Measurements from ENCODE around the gene COMP.

The COMP gene

DNA sequence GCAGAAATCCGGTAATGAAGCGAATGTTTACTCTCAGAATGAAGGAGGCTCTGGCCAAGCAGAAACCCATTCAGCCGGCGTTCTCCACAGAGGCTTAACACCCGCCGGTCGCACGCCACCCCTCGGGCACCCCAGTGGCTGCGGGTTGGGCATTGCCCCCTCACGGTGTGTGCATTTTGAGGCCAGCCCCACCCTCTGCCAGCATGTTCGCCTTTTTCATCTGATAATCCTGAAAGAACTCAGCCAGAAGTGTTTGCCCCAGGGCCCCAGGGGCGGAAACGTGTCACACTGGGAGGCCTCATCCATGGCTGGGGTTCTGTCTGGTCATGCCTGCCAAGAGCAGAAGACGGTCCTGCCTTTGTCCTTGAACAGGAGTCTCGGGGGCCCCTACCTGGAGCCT, 34.2 kb downstream of the COMP start:
- no peak for ATAC-seq
- TF ChIP-seq ESRRG (CRISPR knock-in tag; IDR thresholded peaks at IDR 0.05) (no peak), TCF4 (CRISPR knock-in tag; IDR thresholded peaks at IDR 0.05; ENCODE audit: borderline replicate concordance) (no peak), ZNF70 (CRISPR knock-in tag; IDR thresholded peaks at IDR 0.05) (no peak), ZNF565 (CRISPR knock-in tag; conservative IDR thresholded peaks at IDR 0.05; ENCODE audit: low read depth) (no peak), BACH2 (CRISPR knock-in tag; IDR thresholded peaks at IDR 0.05; ENCODE audit: borderline replicate concordance) (no peak), TOX (CRISPR knock-in tag; IDR thresholded peaks at IDR 0.05; ENCODE audit: borderline replicate concordance) (no peak), ISL1 (CRISPR knock-in tag; IDR thresholded peaks at IDR 0.05) (no peak), ARNTL (CRISPR knock-in tag; IDR thresholded peaks at IDR 0.05; ENCODE audit: borderline replicate concordance, low read depth) (no peak), ZC3H10 (CRISPR knock-in tag; IDR thresholded peaks at IDR 0.05) (no peak), SNAI2 (CRISPR knock-in tag; IDR thresholded peaks at IDR 0.05) (no peak), ZFP30 (CRISPR knock-in tag; IDR thresholded peaks at IDR 0.05) (no peak), RARB (CRISPR knock-in tag; IDR thresholded peaks at IDR 0.05) (no peak), OSR1 (CRISPR knock-in tag; IDR thresholded peaks at IDR 0.05) (no peak), ZNF8 (CRISPR knock-in tag; IDR thresholded peaks at IDR 0.05) (no peak)
- TF ChIP-seq, protein P1, sequence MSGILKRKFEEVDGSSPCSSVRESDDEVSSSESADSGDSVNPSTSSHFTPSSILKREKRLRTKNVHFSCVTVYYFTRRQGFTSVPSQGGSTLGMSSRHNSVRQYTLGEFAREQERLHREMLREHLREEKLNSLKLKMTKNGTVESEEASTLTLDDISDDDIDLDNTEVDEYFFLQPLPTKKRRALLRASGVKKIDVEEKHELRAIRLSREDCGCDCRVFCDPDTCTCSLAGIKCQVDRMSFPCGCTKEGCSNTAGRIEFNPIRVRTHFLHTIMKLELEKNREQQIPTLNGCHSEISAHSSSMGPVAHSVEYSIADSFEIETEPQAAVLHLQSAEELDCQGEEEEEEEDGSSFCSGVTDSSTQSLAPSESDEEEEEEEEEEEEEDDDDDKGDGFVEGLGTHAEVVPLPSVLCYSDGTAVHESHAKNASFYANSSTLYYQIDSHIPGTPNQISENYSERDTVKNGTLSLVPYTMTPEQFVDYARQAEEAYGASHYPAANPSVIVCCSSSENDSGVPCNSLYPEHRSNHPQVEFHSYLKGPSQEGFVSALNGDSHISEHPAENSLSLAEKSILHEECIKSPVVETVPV (CRISPR knock-in tag; IDR thresholded peaks at IDR 0.05): no peak
- TF ChIP-seq, protein P2, sequence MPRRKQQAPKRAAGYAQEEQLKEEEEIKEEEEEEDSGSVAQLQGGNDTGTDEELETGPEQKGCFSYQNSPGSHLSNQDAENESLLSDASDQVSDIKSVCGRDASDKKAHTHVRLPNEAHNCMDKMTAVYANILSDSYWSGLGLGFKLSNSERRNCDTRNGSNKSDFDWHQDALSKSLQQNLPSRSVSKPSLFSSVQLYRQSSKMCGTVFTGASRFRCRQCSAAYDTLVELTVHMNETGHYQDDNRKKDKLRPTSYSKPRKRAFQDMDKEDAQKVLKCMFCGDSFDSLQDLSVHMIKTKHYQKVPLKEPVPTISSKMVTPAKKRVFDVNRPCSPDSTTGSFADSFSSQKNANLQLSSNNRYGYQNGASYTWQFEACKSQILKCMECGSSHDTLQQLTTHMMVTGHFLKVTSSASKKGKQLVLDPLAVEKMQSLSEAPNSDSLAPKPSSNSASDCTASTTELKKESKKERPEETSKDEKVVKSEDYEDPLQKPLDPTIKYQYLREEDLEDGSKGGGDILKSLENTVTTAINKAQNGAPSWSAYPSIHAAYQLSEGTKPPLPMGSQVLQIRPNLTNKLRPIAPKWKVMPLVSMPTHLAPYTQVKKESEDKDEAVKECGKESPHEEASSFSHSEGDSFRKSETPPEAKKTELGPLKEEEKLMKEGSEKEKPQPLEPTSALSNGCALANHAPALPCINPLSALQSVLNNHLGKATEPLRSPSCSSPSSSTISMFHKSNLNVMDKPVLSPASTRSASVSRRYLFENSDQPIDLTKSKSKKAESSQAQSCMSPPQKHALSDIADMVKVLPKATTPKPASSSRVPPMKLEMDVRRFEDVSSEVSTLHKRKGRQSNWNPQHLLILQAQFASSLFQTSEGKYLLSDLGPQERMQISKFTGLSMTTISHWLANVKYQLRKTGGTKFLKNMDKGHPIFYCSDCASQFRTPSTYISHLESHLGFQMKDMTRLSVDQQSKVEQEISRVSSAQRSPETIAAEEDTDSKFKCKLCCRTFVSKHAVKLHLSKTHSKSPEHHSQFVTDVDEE (CRISPR knock-in tag; IDR thresholded peaks at IDR 0.05): no peak
- TF ChIP-seq, protein P3, sequence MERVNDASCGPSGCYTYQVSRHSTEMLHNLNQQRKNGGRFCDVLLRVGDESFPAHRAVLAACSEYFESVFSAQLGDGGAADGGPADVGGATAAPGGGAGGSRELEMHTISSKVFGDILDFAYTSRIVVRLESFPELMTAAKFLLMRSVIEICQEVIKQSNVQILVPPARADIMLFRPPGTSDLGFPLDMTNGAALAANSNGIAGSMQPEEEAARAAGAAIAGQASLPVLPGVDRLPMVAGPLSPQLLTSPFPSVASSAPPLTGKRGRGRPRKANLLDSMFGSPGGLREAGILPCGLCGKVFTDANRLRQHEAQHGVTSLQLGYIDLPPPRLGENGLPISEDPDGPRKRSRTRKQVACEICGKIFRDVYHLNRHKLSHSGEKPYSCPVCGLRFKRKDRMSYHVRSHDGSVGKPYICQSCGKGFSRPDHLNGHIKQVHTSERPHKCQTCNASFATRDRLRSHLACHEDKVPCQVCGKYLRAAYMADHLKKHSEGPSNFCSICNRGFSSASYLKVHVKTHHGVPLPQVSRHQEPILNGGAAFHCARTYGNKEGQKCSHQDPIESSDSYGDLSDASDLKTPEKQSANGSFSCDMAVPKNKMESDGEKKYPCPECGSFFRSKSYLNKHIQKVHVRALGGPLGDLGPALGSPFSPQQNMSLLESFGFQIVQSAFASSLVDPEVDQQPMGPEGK (CRISPR knock-in tag; IDR thresholded peaks at IDR 0.05; ENCODE audit: borderline replicate concordance): no peak

DNA sequence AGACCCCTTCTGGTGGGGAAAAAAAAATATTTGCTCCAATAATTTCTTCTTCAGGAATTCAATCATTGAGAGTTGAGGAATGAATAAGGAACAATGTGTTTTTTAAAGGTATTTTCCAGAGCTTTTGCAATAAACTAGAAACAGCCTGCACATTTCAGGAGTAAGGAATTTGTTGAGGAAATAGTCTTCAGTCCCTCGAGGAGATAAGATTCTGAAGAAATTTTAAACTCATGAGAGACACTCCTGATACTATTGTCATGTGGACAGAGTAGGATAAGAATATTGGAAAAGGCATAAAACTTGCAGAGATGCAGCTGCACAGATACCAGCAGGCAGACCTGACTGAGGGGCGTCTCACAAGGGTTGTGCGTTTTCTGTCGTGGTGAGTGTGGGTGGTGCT, 36.6 kb downstream of the COMP start:
- ATAC-seq: no peak
- no peak for TF ChIP-seq ZFP30 (CRISPR knock-in tag; IDR thresholded peaks at IDR 0.05)
- TF ChIP-seq RARB (CRISPR knock-in tag; IDR thresholded peaks at IDR 0.05): no peak
- TF ChIP-seq, protein P4, sequence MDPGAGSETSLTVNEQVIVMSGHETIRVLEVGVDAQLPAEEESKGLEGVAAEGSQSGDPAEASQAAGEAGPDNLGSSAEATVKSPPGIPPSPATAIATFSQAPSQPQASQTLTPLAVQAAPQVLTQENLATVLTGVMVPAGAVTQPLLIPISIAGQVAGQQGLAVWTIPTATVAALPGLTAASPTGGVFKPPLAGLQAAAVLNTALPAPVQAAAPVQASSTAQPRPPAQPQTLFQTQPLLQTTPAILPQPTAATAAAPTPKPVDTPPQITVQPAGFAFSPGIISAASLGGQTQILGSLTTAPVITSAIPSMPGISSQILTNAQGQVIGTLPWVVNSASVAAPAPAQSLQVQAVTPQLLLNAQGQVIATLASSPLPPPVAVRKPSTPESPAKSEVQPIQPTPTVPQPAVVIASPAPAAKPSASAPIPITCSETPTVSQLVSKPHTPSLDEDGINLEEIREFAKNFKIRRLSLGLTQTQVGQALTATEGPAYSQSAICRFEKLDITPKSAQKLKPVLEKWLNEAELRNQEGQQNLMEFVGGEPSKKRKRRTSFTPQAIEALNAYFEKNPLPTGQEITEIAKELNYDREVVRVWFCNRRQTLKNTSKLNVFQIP (CRISPR knock-in tag; IDR thresholded peaks at IDR 0.05; ENCODE audit: borderline replicate concordance, low read depth): no peak
- no peak for TF ChIP-seq CSDC2 (CRISPR knock-in tag; IDR thresholded peaks at IDR 0.05)
- no peak for TF ChIP-seq TOX (CRISPR knock-in tag; IDR thresholded peaks at IDR 0.05; ENCODE audit: borderline replicate concordance)
- no peak for TF ChIP-seq BACH2 (CRISPR knock-in tag; IDR thresholded peaks at IDR 0.05; ENCODE audit: borderline replicate concordance)
- TF ChIP-seq, protein P5, sequence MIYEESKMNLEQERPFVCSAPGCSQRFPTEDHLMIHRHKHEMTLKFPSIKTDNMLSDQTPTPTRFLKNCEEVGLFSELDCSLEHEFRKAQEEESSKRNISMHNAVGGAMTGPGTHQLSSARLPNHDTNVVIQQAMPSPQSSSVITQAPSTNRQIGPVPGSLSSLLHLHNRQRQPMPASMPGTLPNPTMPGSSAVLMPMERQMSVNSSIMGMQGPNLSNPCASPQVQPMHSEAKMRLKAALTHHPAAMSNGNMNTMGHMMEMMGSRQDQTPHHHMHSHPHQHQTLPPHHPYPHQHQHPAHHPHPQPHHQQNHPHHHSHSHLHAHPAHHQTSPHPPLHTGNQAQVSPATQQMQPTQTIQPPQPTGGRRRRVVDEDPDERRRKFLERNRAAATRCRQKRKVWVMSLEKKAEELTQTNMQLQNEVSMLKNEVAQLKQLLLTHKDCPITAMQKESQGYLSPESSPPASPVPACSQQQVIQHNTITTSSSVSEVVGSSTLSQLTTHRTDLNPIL (CRISPR knock-in tag; IDR thresholded peaks at IDR 0.05; ENCODE audit: low read depth): no peak
- TF ChIP-seq ISL1 (CRISPR knock-in tag; IDR thresholded peaks at IDR 0.05): no peak
- no peak for TF ChIP-seq ZFP3 (CRISPR knock-in tag; IDR thresholded peaks at IDR 0.05)
- TF ChIP-seq, protein P3 (CRISPR knock-in tag; IDR thresholded peaks at IDR 0.05; ENCODE audit: borderline replicate concordance): no peak
- TF ChIP-seq OSR1 (CRISPR knock-in tag; IDR thresholded peaks at IDR 0.05): no peak
- TF ChIP-seq ZNF8 (CRISPR knock-in tag; IDR thresholded peaks at IDR 0.05): no peak
- TF ChIP-seq TCF4 (CRISPR knock-in tag; IDR thresholded peaks at IDR 0.05; ENCODE audit: borderline replicate concordance): no peak
- TF ChIP-seq ZNF565 (CRISPR knock-in tag; conservative IDR thresholded peaks at IDR 0.05; ENCODE audit: low read depth): no peak
- TF ChIP-seq ESRRG (CRISPR knock-in tag; IDR thresholded peaks at IDR 0.05): no peak
- no peak for TF ChIP-seq SNAI2 (CRISPR knock-in tag; IDR thresholded peaks at IDR 0.05)
- TF ChIP-seq, protein P1 (CRISPR knock-in tag; IDR thresholded peaks at IDR 0.05): no peak
- TF ChIP-seq PPARA (CRISPR knock-in tag; IDR thresholded peaks at IDR 0.05; ENCODE audit: borderline replicate concordance): no peak
- TF ChIP-seq ZNF70 (CRISPR knock-in tag; IDR thresholded peaks at IDR 0.05): no peak

All from SK-N-SH treated with all-trans-retinoic acid at 6 μM for 48 hours (cell line).